ENCODE data around the gene CATSPERB.
"Not testable (repeated sequence)": the region's sequence is repeated elsewhere in the genome, so short reads cannot be mapped to it uniquely, and the experiment has no call there.

The CATSPERB gene

DNA sequence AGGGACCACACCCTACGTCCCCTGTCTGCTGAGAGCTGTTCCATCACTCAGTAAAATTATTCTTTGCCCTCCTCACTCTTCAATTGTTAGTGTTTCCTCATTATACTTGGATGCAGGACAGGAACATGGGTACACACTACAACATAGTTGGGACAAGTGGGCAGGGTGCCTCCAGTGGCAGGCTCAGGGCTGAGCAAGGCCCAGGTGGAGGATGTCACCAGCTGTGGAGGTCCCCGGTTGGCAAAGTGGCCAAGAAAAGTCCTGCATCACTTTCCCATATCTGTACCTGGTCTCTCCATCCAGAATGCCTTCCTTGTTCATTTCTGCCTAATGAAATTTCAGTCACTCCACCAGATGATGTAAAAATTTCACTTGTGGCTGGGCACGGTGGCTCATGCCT, 149.1 kb downstream of the CATSPERB start:
- no peak for DNase-seq (ENCODE audit: extremely low read depth in 1 of 2, low read depth in 1 of 2)

DNA sequence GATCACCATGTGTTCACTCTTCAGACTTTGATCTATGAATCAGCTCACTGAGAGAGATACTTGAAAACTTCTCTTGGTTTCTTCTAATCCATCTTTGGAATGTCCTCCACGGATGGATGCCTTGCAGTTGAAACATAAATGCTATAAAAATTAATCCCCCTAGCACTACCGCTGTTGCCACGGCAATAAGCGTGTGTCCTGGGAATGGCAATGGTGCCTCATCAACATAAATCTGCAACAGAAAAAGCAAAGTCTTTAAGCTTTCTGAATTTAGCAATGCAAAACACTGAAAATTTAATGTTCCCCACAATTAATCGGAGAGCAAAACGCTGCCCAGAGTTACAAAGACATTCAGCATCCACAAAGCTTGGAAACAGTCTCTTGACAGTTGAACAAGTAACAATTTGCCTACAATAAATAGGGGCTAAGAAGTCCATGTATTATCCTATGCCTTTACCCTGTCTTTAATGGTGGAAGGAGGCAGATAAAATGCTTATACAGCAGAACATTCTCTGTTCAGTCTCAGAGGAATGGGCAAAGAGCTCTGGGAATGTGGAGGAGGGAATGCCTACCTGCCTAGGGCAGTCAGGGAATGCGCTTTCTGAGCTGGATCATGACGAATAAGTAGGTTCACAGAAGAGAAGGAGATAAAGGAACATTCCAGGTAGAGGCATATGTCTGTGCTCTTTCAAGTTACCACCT, 150.9 kb downstream of the CATSPERB start:
- DNase-seq (ENCODE audit: extremely low read depth in 1 of 2, low read depth in 1 of 2) = no peak

DNA sequence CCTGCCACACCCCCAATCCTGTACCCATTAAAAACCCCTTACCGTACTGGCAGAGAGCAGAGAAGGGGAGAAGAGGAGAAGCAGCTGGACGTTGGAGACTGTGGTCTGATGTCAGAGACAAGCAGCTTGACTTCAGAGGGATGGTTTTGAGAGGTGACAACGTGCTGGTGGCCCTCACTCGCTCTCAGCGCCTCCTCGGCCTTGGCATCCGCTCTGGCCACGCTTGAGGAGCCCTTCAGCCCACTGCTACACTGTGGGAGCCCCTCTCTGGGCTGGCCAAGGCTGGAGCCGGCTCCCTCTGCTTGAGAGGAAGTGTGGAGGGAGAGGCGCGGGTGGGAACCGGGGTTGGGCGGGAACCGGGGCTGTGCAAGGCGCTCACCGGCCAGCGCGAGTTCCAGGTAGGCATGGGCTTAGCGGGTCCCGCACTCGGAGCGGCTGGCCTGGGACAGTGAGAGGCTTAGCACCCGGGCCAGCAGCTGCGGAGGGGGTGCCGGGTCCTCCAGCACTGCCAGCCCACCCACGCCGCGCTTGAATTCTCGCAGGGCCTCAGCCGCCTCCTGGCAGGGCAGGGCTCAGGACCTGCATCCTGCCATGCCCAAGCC, 154.2 kb downstream of the CATSPERB start:
- DNase-seq (ENCODE audit: extremely low read depth in 1 of 2, low read depth in 1 of 2) = no peak

DNA sequence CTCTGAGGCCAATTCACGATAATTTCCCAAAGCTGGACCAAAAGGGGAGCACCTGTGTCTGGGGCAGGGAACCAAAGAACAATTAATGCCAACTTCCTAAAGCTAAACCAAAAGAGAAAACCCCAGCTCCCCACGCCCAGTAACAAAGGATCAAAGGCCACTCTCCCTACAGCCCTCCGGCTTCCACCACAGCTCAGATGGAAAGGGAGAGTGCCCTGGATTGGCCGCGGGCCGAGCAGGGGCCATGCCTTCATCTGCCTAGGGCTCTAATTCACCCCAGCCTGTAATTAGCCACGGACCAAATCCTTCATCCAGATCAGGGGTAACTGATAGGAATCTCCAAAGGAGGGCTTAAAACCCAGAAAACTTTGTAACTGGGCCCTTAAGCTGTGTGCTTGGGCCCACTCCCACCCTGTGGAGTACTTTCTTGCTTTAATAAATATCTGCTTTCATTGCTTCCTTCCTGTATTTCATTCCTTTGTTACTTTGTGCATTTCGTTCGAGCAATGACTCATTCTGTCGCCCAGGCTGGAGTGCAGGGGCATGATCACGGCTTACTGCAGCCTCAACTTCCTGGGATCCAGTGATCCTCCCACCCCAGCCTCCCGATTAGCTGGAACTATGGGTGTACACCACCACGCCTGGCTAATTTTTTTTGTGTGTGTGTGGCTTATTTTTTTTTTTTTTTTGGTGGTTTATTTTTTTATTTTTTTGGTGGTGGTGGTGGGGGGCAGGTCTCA, 156.2 kb downstream of the CATSPERB start:
- DNase-seq (ENCODE audit: extremely low read depth in 1 of 2, low read depth in 1 of 2) = no peak

DNA sequence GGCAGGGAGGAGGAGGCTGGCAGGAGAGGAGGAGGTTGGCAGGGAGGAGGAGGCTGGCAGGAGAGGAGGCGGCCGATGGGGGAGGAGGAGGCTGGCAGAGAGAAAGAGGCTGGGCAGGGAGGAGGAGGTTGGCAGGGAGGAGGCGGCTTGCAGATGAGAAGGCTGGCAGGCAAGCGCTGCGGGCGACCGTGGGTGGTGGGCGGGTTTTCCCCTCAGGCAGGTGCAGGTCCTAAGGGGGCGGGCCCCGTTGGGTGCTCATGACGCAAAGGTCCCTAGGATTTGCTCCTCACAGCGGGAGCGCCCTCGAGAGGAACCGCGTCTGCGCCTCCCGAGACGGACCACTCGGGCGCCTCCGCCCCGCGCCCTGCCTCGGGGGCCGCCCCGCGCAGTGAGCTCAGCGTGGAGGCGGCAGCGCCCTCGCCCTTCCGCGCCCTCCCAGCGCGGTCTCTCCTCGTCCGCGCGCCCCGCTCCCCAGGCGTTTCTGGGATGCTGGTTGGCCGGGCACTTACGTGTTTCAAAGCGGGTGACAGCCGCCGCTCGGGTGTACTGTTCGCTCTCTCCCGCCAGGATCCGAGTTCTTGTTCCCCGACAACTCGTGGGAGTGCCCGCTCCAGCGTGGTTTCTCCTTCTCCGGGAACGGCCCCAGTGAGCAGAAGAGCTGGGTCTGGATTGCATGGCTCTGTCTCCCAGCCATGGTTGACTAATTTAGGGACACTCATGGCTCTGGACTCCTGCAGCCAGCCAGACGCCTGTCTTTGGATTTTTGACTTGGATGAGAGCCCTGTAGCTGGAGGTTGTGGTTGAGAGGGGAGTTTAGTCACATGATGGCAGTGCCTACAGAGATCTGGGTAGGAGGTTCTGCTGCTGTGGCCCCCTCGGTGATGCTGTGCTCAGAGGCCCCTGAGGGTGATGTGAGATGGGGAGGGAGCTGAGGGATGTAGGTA, 157.7 kb downstream of the CATSPERB start:
- DNase-seq (ENCODE audit: extremely low read depth in 1 of 2, low read depth in 1 of 2) = peak; percentile 74 to 91

DNA sequence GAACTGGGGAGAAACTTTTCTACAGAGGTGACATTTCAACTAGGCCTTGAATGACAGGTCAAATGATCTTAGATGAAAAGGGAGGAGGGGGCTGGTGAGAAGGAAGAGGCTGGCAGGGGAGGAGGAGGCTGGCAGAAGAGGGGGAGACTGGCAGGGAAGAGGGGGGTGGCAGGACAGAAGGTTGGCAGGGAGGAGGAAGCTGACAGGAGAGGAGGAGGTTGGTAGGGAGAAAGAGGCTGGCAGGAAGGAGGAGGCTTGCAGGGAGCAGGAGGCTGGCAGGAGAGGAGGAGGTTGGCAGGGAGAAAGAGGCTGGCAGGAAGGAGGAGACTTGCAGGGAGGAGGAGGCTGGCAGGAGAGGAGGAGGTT, 158.4 kb downstream of the CATSPERB start:
- DNase-seq (ENCODE audit: extremely low read depth in 1 of 2, low read depth in 1 of 2) = no peak

DNA sequence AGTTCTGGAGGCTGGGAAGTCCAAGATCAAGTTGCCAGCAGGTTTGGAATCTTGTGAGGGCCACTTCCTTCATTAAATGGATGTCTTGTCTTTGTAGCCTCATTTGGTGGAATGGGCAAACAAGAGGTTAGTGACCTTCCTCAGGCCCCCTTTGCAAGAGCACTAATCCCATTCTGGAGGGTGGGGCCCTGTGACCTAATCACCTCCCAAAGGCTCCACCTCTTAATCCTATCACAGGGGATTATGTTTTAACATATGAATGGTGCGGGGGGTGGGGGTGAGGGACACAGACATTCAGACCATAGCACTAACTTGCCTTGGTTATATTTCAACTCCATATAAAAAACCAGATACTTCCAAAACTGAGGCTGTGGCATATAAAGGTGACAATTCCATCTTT, 161.9 kb downstream of the CATSPERB start:
- DNase-seq (ENCODE audit: extremely low read depth in 1 of 2, low read depth in 1 of 2) = no peak

DNA sequence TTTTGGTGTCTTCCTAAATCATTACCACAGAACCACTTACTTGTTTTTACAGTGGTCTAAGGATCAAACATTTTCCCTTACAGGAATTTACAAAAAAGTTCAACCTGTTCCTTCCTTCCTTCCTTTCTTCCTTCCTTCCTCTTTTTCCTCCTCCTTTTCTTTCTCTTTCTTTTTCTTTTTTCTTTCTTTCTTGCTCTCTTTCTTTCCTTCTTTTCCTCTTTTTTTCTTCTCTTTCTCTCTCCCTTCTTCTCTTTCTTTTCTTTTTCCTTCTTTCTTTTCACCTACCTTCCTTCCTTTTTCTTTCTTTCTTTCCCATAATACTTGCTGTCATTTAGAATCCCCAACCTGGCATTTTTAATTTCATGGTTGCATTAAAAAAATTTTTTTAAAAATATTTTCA, 162.6 kb downstream of the CATSPERB start:
- no peak for DNase-seq (ENCODE audit: extremely low read depth in 1 of 2, low read depth in 1 of 2)

DNA sequence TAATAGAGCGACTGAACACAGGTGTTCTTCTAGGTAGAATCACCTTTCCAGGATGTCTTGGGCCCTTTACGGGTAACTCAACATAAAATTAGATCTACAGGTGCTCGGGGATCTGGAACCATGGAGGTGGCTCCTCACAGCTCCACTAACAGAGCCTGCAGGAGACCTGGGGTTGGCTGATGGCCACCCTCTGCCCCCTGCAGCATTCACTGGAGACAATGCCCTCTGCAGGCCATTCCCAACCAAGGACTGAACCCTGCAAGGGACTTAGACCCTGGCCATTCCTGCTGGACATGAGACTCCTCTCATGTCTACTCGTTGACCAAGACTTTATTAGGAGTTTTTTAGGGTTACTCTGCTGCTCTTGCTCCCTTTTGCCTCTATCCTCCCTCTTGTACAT, 163.3 kb downstream of the CATSPERB start:
- DNase-seq (ENCODE audit: extremely low read depth in 1 of 2, low read depth in 1 of 2) = no peak

DNA sequence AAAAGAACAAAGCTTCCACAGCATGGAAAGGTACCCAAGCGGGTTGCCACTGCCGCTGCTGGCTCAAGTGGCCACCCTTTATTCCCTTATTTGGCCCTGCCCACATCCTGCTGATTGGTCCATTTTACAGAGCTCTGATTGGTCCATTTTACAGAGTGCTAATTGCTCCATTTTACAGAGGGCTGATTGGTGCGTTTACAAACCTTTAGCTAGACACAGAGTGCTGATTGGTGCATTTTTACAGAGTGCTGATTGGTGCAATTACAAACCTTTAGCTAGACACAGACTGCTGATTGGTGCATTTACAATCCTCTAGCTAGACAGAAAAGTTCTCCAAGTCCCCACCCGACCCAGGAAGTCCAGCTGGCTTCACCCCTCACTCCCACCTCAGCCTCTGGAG, 164.1 kb downstream of the CATSPERB start:
- DNase-seq (ENCODE audit: extremely low read depth in 1 of 2, low read depth in 1 of 2) = not testable (repeated sequence)

DNA sequence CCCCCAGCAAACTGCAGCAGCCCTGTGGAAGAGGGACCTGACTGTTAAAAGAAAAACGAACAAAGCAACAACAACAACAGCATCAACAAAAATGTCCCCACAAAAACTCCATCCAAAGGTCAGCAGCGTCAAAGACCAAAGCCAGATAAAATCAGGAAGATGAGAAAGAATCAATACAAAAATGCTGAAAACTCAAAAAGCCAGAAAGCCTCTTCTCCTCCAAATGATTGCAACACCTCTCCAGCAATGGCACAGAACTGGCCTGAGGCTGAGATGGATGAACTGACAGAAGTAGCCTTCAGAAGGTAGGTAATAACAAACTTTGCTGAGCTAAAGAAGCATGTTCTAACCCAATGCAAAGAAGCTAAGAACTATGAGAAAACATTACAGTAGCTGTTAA, 176.4 kb downstream of the CATSPERB start:
- no peak for DNase-seq (ENCODE audit: extremely low read depth in 1 of 2, low read depth in 1 of 2)

DNA sequence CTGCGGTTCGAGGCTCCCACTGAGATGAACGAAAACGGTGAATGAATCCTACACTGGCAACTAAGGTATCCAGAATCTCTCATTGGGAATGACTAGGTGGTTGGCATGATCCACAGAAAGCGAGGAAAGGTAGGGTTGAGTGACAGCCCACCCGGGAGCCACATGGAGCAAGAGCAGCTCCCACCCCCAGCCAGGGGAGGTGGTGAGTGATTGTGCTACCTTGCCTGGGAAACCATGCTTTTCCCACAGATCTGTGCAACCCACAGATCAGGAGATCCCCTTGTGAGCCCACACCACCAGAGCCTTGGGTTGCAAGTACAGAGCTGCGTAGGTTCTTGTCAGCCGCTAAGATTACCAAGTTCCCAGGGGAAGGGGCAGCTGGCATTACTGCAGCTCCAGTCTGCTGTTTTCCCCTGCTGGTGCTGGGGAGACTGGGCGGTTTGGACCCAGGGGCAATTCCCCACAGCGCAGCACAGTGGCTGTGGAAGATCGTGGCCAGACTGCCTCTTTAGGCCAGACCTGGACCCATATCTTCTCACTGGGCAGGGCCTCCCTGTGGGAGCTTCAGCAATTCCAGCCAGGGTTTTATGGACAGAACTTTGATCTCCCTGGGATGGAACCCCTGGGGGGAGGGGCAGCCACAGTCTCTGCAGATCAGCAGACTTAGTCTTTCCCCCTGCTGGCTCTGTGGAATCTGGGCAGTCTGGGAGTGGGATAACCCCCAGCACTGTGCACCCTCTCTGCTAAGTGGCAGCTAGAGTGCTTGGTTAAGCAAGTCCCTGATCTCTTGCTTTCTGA, 177.2 kb downstream of the CATSPERB start:
- no peak for DNase-seq (ENCODE audit: extremely low read depth in 1 of 2, low read depth in 1 of 2)

DNA sequence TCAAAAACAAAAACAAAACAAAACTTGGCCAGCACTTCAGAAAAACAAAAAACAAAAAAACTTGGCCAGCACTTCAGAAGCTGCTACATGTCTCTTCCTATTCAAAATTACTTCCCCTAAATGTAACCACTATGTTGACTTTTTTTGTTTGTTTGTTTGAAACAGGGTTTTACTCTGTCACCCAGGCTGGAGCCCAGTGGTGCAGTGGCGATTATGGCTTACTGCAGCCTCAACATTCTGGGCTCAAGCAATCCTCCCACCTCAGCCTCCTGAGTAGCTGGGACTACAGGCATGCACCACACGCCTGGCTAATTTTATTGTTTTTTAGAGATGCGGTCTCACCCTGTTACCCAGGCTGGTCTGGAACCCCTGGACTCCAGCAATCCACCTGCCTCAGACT, 183.8 kb downstream of the CATSPERB start:
- DNase-seq (ENCODE audit: extremely low read depth in 1 of 2, low read depth in 1 of 2) = no peak

DNA sequence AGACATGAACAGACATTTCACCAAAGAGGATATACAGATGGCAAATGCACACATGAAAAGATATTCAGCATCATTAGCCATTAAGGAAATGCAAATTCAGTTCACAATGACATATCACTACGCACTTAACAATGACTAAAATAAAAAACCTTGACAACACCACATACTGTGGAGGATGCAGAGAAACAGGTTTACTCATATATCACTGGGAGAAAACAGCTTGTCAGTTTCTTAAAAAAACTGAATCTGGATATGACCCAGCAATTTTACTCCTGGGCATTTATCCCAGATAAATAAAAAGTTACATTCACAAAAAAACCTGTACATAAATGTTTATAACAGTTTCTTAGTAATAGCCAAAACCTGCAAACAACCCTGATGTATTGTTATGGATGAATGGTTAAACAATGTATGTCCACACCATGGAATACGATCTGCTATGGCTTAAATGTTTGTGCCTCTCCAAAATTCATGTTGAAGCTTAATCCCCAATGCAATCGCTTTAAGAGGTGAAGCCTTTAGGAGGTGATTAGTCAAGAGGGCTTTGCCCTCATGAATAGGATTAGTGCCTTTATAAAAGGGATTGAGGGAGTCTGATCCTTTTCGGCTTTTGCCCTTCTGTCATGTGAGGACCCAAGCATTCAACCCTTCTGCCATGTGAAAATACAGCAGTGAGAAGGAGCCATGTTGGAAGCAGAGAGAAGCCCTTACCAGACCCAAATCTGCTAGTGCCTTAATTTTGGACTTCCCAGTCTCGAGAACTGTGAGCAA, 185.8 kb downstream of the CATSPERB start:
- DNase-seq (ENCODE audit: extremely low read depth in 1 of 2, low read depth in 1 of 2) = no peak

DNA sequence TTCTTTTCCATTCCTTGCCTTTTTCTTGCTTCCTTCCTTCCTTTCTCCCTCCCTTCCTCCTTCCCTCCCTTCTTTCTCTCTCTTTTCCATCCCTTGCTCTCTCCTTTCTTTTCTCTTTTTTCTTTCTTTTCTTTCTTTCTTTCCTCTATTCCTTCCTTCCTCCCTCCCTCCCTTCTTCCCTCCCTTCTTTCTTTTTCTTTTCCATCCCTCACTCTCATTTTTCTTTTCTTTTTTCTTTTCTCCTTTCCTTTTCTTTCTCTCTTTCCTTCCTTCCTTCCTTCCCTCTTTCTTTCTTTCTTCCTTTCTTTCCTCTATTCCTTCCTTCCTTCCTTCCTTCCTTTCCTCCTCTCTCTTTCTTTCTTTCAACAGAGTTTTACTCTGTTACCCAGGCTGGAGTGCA, 186.7 kb downstream of the CATSPERB start:
- DNase-seq (ENCODE audit: extremely low read depth in 1 of 2, low read depth in 1 of 2) = no peak

DNA sequence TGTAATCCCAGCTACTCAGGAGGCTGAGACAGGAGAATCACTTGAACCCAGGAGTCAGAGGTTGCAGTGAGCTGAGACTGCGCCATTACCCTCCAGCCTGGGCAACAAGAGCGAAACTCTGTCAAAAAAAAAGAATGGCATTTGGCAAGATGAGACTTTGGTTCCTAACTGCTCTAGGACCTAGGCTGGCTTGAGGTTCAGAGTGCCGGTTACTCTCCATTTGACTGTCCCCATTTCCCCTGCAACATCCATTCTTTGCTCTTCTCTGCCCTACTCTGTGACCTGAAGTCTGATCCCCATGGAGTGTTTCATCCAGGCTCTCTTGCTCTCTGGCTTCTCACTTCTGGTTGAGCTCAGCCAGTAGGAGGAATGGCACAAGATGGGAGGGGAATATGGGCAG, 195.6 kb downstream of the CATSPERB start:
- no peak for DNase-seq (ENCODE audit: extremely low read depth in 1 of 2, low read depth in 1 of 2)

DNA sequence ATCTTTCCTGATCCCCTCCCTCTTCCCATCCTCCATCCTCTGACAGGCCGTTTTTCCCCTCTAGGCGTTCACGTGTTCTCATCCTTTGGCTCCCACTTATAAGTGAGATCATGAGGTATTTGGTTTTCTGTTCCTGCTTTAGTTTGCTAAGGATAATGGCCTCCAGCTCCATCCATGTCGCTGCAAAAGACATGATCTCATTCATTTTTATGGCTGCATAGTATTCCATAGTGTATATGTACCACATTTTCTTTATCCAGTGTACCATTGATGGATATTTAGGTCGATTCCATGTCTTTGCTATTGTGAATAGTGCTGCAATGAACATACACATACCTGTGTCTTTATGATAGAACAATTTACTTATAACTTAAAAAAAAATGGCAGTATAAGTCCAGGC, 197.8 kb downstream of the CATSPERB start:
- DNase-seq (ENCODE audit: extremely low read depth in 1 of 2, low read depth in 1 of 2) = not testable (repeated sequence)

DNA sequence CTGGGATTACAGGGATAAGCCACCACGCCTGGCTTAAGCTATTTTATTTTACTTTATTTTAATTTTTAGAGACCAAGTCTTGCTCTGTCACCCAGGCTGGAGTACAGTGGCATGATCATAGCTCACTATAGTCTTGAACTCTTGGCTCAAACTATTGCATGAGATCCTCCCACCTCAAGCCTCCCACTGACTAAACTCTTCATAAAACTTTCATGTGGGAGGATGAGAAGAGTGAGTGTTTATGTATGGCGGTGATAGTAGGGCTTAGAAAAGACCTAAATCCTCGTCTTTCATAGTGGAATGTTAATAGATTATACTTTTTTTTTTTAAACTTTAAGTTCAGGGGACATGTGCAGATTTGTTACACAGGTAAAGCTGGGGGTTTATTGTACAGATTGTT, 198.3 kb downstream of the CATSPERB start:
- no peak for DNase-seq (ENCODE audit: extremely low read depth in 1 of 2, low read depth in 1 of 2)

All from stimulated activated CD8-positive, alpha-beta memory T cell treated with anti-CD3 and anti-CD28 coated beads, Interleukin-7, amount 100 ng/mL, for 48 hours (primary cell).